ENCODE data around the gene TTC28. TPM values are rescaled to one million over a fixed set of nuclear protein-coding genes. Genes with fewer than 3 reads are reported as not detected.
"Not testable (repeated sequence)": the region's sequence is repeated elsewhere in the genome, so short reads cannot be mapped to it uniquely, and the experiment has no call there.

Gene TTC28
- total and polyA plus RNA-seq, 11 donors = 5.1 to 34.9 (median 21.8) TPM

DNA sequence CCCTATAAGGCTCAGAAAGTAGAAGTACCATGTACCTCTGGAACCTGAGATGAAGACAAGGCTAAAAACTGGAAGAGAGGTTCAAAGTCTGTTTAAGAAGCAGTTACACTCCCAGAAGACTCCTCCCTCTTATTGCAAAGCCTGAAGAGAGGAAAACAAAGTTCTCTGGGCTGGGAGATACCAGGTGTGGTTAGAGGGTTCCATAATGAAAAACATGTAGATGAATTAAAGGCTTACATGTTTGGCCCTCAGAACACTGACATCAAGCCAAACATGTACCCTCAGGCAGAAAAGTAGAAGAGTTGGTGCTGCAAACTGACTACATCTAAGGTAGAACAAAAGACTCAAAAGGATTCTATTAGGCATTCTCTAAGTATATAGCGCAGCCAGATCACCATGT lies 205.3 kb downstream of the TTC28 start:
- no peaks in the 10 kb centered on the region for H3K36me3 ChIP-seq
- 92 to 100% (median 95%) methylated on average over 1 of the region's 1 CpG for WGBS, 4 donors
- DNase-seq (no peak), ATAC-seq (no peak)
- H3K27ac ChIP-seq = no peak overlapping the region
- no peaks in the 10 kb centered on the region for H3K27me3 ChIP-seq
- H3K4me3 ChIP-seq = no peak overlapping the region
- H3K9me3 ChIP-seq = no peaks in the 10 kb centered on the region
- intact Hi-C loops (cut with DNase I) = no loop called here
- TF ChIP-seq POLR2A (IDR thresholded peaks at IDR 0.05) = no peak
- no peak for TF ChIP-seq CTCF (IDR thresholded peaks at IDR 0.05)
- no peaks in the 10 kb centered on the region for H3K4me1 ChIP-seq

GRCh38 chr22:28473258-28473657 lies 206.4 kb downstream of the TTC28 start:
- 71 to 88% (median 80%) methylated on average over 2 of the region's 2 CpGs for WGBS, 4 donors
- no peak overlapping the region for H3K4me3 ChIP-seq
- ATAC-seq = no peak
- H3K27ac ChIP-seq = no peak overlapping the region
- no peaks in the 10 kb centered on the region for H3K27me3 ChIP-seq
- TF ChIP-seq POLR2A (IDR thresholded peaks at IDR 0.05) = no peak
- TF ChIP-seq CTCF (IDR thresholded peaks at IDR 0.05) = no peak
- intact Hi-C loops (cut with DNase I) = no loop called here
- no peaks in the 10 kb centered on the region for H3K9me3 ChIP-seq
- no peak for DNase-seq
- H3K36me3 ChIP-seq = no peaks in the 10 kb centered on the region
- H3K4me1 ChIP-seq = no peaks in the 10 kb centered on the region

DNA sequence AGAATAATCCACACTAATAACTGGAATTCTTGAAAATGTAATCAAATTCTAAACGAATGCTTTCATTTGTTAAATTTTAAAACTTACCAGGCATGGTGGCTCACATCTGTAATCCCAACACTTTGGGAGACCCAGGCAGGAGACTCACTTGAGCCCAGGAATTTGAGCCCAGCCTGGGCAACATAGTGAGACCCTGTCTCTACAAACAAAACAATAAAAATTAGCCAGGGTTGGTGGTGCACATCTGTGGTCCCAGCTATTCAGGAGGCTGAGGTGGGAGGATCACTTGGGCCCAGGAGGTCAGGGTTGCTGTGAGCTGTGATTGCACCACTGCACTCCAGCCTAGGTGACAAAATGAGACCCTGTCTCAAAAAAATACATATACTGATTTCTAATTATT lies 212.6 kb downstream of the TTC28 start:
- intact Hi-C loops (cut with DNase I); H3K9me3 ChIP-seq; H3K4me3 ChIP-seq; DNase-seq; ATAC-seq; H3K27me3 ChIP-seq; H3K36me3 ChIP-seq; H3K27ac ChIP-seq: not testable (repeated sequence)
- H3K4me1 ChIP-seq = peaks cover 0 to 15% (median 0%) of the 10 kb centered on the region in 12 donors
- WGBS, 4 donors = 93 to 96% (median 94%) methylated on average over 1 of the region's 1 CpG

DNA sequence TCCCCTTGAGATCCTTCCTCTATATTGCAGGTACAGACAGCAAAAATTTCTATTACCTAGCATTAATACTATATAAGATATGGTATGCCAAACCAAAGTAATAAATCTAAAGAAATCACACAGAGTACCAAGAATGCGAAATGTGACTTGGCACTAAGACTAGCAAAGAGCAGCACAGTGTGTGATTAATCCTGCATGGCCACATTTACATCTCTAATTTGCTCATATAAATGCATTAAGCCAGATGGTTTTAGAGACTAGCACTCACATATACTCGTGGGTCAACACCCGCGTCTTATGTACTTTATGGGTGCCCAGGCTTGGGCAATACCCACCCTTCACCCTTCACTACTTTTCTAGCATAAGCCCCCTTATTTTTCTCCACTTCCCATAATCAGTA lies 213.2 kb downstream of the TTC28 start:
- Histone ChIP-seq H3K27ac (no peak overlapping the region), H3K36me3 (no peaks in the 10 kb centered on the region), H3K27me3 (no peaks in the 10 kb centered on the region), H3K4me3 (no peak overlapping the region), H3K9me3 (peaks cover 0 to 5% (median 0%) of the 10 kb centered on the region in 12 donors), H3K4me1 (peaks cover 0 to 15% (median 0%) of the 10 kb centered on the region in 12 donors)
- ATAC-seq (no peak), DNase-seq (no peak)
- 93 to 99% (median 96%) methylated on average over 4 of the region's 4 CpGs for WGBS, 4 donors
- TF ChIP-seq POLR2A (IDR thresholded peaks at IDR 0.05) (no peak), CTCF (IDR thresholded peaks at IDR 0.05) (no peak)
- intact Hi-C loops (cut with DNase I) = no loop called here

DNA sequence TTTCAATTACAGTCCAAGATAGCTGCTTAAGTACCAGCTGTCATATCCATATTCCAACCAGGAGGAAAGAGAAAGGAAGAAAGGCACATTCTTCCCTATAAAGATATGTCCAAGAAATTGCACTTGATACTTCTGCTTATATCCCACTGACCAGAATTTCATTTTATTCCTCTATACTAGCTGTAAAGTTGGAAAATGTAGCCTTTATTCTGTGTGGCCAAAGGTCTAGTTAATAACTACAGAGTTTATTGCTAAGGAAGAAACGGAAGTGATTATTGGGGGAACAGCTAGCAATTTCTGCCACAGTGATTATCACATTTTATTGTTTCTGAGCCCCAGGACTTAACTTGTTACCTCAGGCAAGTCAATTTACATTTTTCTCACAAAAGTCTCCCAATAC lies 213.8 kb downstream of the TTC28 start:
- Histone ChIP-seq H3K27me3 (no peaks in the 10 kb centered on the region), H3K4me3 (no peak overlapping the region), H3K9me3 (peaks cover 0 to 5% (median 0%) of the 10 kb centered on the region in 12 donors), H3K27ac (no peak overlapping the region), H3K36me3 (no peaks in the 10 kb centered on the region), H3K4me1 (peaks cover 0 to 15% (median 0%) of the 10 kb centered on the region in 12 donors)
- intact Hi-C loops (cut with DNase I) = no loop called here
- WGBS, 4 donors = 91 to 100% (median 94%) methylated on average over 1 of the region's 1 CpG
- TF ChIP-seq CTCF (IDR thresholded peaks at IDR 0.05) (no peak), POLR2A (IDR thresholded peaks at IDR 0.05) (no peak)
- ATAC-seq (no peak), DNase-seq (no peak)

Data from heart left ventricle (tissue), 16 donors.